Caco-2 (cell line): ENCODE data around the gene API5. TPM values are rescaled to one million over a fixed set of nuclear protein-coding genes. Genes with fewer than 3 reads are reported as not detected.

Experiments
- BruUV-seq: library from RNA; stranded (reverse); fragments of 400-500 nt; replicated peaks from 2 replicates; lab custom pipeline; 2021; lab: Mats Ljungman, UMichigan
- CTCF ChIA-PET: fragments of 300-600 bp; sonication (Branson Sonifier 250); formaldehyde crosslinking; loops from one replicate; lab custom pipeline; 2022; ENCODE audit warnings: antibody characterized with exemption; lab: Charles Lee
- POLR2A ChIA-PET: fragments of 300-600 bp; sonication (Branson Sonifier 250); formaldehyde crosslinking; loops from one replicate; lab custom pipeline; 2022; ENCODE audit warnings: antibody characterized with exemption; lab: Charles Lee
- DNase-seq, 2 experiments: peaks; one replicate each; pipeline versions ENCODE4 v3.0.0 to v3.0.0-alpha.2; 2020 to 2022
- H3K27me3 ChIP-seq: replicated peaks from 2 replicates; pipeline ENCODE4 v1.6.0; 2011; ENCODE audit warnings: low read length; ENCODE audit not compliant: control insufficient read depth, insufficient read depth
- H3K36me3 ChIP-seq: 2 replicates; pipeline ENCODE4 v1.5.1; 2011; ENCODE audit warnings: low read length; ENCODE audit not compliant: control insufficient read depth, insufficient read depth
- H3K4me1 ChIP-seq: fragments of 250-450 bp; sonication (Bioruptor Pico); 2 replicates; pipeline ENCODE4 v1.5.1; 2020; ENCODE audit warnings: mild to moderate bottlenecking
- H3K4me3 ChIP-seq: 2 replicates; pipeline ENCODE4 v1.5.1; 2011; ENCODE audit warnings: low read depth, mild to moderate bottlenecking, control low read depth, low read length
- H3K9me3 ChIP-seq: fragments of 250-450 bp; sonication (Bioruptor Pico); 2 replicates; pipeline ENCODE4 v1.5.1; 2020; ENCODE audit warnings: mild to moderate bottlenecking, moderate library complexity
- H3K27ac Mint-ChIP-seq: one replicate; pipeline ENCODE4 v1.8.0; 2022; ENCODE audit warnings: mixed read lengths; ENCODE audit not compliant: unreplicated experiment
- H3K27me3 Mint-ChIP-seq: one replicate; pipeline ENCODE4 v1.8.0; 2022; ENCODE audit warnings: mixed read lengths; ENCODE audit not compliant: insufficient read depth, unreplicated experiment
- H3K36me3 Mint-ChIP-seq: one replicate; pipeline ENCODE4 v1.8.0; 2022; ENCODE audit warnings: mild to moderate bottlenecking, mixed read lengths; ENCODE audit not compliant: insufficient read depth, unreplicated experiment
- H3K4me1 Mint-ChIP-seq: one replicate; pipeline ENCODE4 v1.8.0; 2022; ENCODE audit warnings: low read depth, mixed read lengths; ENCODE audit not compliant: unreplicated experiment
- H3K4me3 Mint-ChIP-seq: one replicate; pipeline ENCODE4 v1.8.0; 2022; ENCODE audit warnings: mild to moderate bottlenecking, moderate library complexity, mixed read lengths; ENCODE audit not compliant: unreplicated experiment
- H3K9me3 Mint-ChIP-seq: one replicate; pipeline ENCODE4 v1.8.0; 2022; ENCODE audit warnings: mixed read lengths; ENCODE audit not compliant: unreplicated experiment
- CTCF ChIP-seq, 2 experiments: fragments of 200-600 bp in 1 of 2; IDR thresholded peaks; 1 replicate in 1 of 2; 2 replicates in 1 of 2; pipeline versions ENCODE4 v1.5.1 to v1.8.0; 2011 to 2022; ENCODE audit warnings: antibody characterized with exemption in 1 of 2, control low read depth in 1 of 2, inconsistent platforms in 1 of 2, low read depth in 1 of 2, low read length in 1 of 2, mild to moderate bottlenecking in 1 of 2, moderate library complexity in 1 of 2; ENCODE audit not compliant: insufficient read depth in 1 of 2, severe bottlenecking in 1 of 2, unreplicated experiment in 1 of 2
- intact Hi-C: fragments of 100-400 bp; cut with micrococcal nuclease; formaldehyde crosslinking; loops from one replicate; pipeline ENCODE4 v1.10.0; 2022; ENCODE audit not compliant: unreplicated experiment
- total RNA-seq: library from RNA; stranded (reverse); gene quantifications from 2 replicates; pipeline ENCODE4 v1.2.3, GENCODE V29; 2022

The API5 gene
- total RNA-seq, 1 experiment from 2014 or later: 140 TPM

- no peaks in the 10 kb centered on the region for H3K27me3 ChIP-seq
- no peak for DNase-seq
Observed at GRCh38 chr11:43358279-43358800, 46.5 kb downstream of the API5 start.

GRCh38 chr11:43358801-43359421 is 47.1 kb downstream of the API5 start, which contains the start of gene TTC17:
Gene TTC17, plus strand, starts transcription at chr11:43358920. Its CDS starts 35 bp downstream, at chr11:43358955.
- no peak for TF ChIP-seq CTCF (IDR thresholded peaks at IDR 0.05; ENCODE audit: insufficient read depth in 1 of 2, low read depth in 1 of 2, low read length in 1 of 2, severe bottlenecking in 1 of 2, unreplicated experiment in 1 of 2)
- peaks cover 17% of the 10 kb centered on the region for H3K36me3 Mint-ChIP-seq

More at GRCh38 chr11:43358279-43358800, 46.5 kb downstream of the API5 start:
- peaks cover 12% of the 10 kb centered on the region for H3K36me3 Mint-ChIP-seq
- CTCF ChIA-PET: interaction anchor here (1.0 to 1.7 kb wide), 4 partner anchors 20 to 61 kb away, joined by 4 to 20 read pairs (median 6); partner anchors contain the start of gene API5
- H3K4me1 ChIP-seq: peaks cover 4% of the 10 kb centered on the region; the same call in 1 of the 2 replicates
- TSS peak; percentile 93 for BruUV-seq
- H3K27me3 Mint-ChIP-seq: no peaks in the 10 kb centered on the region
- H3K36me3 ChIP-seq: no peaks in the 10 kb centered on the region
- intact Hi-C loops: loop anchor here (1.0 to 2.0 kb wide), 4 partner anchors 18 to 60 kb away; partner anchors contain the start of gene API5
- H3K9me3 ChIP-seq: no peaks in the 10 kb centered on the region
- no peak for TF ChIP-seq CTCF (IDR thresholded peaks at IDR 0.05; ENCODE audit: insufficient read depth in 1 of 2, low read depth in 1 of 2, low read length in 1 of 2, severe bottlenecking in 1 of 2, unreplicated experiment in 1 of 2)
- POLR2A ChIA-PET: interaction anchor here (0.7 to 1.0 kb wide), 3 partner anchors 12 to 52 kb away, joined by 4 to 11 read pairs (median 6); partner anchors contain the start of gene API5
- H3K4me3 ChIP-seq: peak overlapping the region; percentile 93
- peak overlapping the region; percentile 96 for H3K4me3 Mint-ChIP-seq
- H3K4me1 Mint-ChIP-seq: no peaks in the 10 kb centered on the region
- peak overlapping the region; percentile 98 for H3K27ac Mint-ChIP-seq
- no peaks in the 10 kb centered on the region for H3K9me3 Mint-ChIP-seq

GRCh38 chr11:43359422-43359818 is 47.6 kb downstream of the API5 start:
- ChIA-PET CTCF (interaction anchor here (1.2 to 1.7 kb wide), 3 partner anchors 48 to 60 kb away, joined by 5 to 20 read pairs (median 7); partner anchors contain the start of gene API5), POLR2A (no interaction called here)
- H3K9me3 ChIP-seq: no peaks in the 10 kb centered on the region
- no peak for TF ChIP-seq CTCF (IDR thresholded peaks at IDR 0.05; ENCODE audit: insufficient read depth in 1 of 2, low read depth in 1 of 2, low read length in 1 of 2, severe bottlenecking in 1 of 2, unreplicated experiment in 1 of 2)
- Mint-ChIP-seq H3K36me3 (peaks cover 19% of the 10 kb centered on the region), H3K9me3 (no peaks in the 10 kb centered on the region), H3K27ac (peak overlapping the region; percentile 98), H3K4me3 (peak overlapping the region; percentile 96), H3K27me3 (no peaks in the 10 kb centered on the region), H3K4me1 (no peaks in the 10 kb centered on the region)
- peaks cover 4% of the 10 kb centered on the region; the same call in 1 of the 2 replicates for H3K4me1 ChIP-seq
- peak in 1 of 2 experiments; percentile 41 for DNase-seq
- peak overlapping the region; percentile 93 for H3K4me3 ChIP-seq
- no TSS peak for BruUV-seq
- H3K36me3 ChIP-seq: no peaks in the 10 kb centered on the region
- no peaks in the 10 kb centered on the region for H3K27me3 ChIP-seq
- intact Hi-C loops: loop anchor here (2.0 kb wide), 3 partner anchors 17 to 59 kb away; no protein-coding TSS in a partner anchor

More at GRCh38 chr11:43358801-43359421, 47.1 kb downstream of the API5 start, which contains the start of gene TTC17:
- H3K36me3 ChIP-seq: no peaks in the 10 kb centered on the region
- peaks cover 4% of the 10 kb centered on the region; the same call in 1 of the 2 replicates for H3K4me1 ChIP-seq
- Mint-ChIP-seq H3K4me1 (no peaks in the 10 kb centered on the region), H3K9me3 (no peaks in the 10 kb centered on the region), H3K27me3 (no peaks in the 10 kb centered on the region), H3K4me3 (peak within 1 kb of the TSS; percentile 96), H3K27ac (peak within 1 kb of the TSS; percentile 98)
- ChIA-PET POLR2A (interaction anchor here (0.7 to 1.0 kb wide), 3 partner anchors 11 to 52 kb away, joined by 4 to 11 read pairs (median 6); partner anchors contain the start of gene API5), CTCF (interaction anchor here (1.0 to 1.7 kb wide), 4 partner anchors 19 to 60 kb away, joined by 4 to 20 read pairs (median 6); partner anchors contain the start of gene API5)
- peak within 1 kb of the TSS; percentile 93 for H3K4me3 ChIP-seq
- H3K27me3 ChIP-seq: no peaks in the 10 kb centered on the region
- intact Hi-C loops: loop anchor here (1.0 to 2.0 kb wide), 4 partner anchors 18 to 60 kb away; partner anchors contain the start of gene API5
- no TSS peak for BruUV-seq
- DNase-seq: peak; percentile 95
- no peaks in the 10 kb centered on the region for H3K9me3 ChIP-seq
